ENCODE data around the gene ADAM8. TPM values are rescaled to one million over a fixed set of nuclear protein-coding genes. Genes with fewer than 3 reads are reported as not detected.

The ADAM8 gene
- total and polyA plus RNA-seq, 10 of the 15 experiments (the other 5 are each of a cell fraction or from before 2014, with no cell fraction given) = 0.37 to 92.7 (median 21.7) TPM

- intact Hi-C loops (cut with micrococcal nuclease; ENCODE audit: unreplicated experiment) = no loop called here
- DNase-seq (ENCODE audit: low read depth, low spot score) (no peak), FAIRE-seq (no peak), ATAC-seq (no peak)
- Histone ChIP-seq H3K4me3 (no peak overlapping the region), H3K27ac (ENCODE audit: control insufficient read depth, insufficient read depth) (no peak overlapping the region), H3K27me3 (replicated peaks in 1 of 2; ENCODE audit: control insufficient read depth in 2 of 2, insufficient read depth in 2 of 2, low read length in 1 of 2) (no peaks in the 10 kb centered on the region), H3K9me3 (replicated peaks; ENCODE audit: control insufficient read depth, insufficient read depth, low read length) (no peaks in the 10 kb centered on the region), H3K36me3 (ENCODE audit: control insufficient read depth in 2 of 2, insufficient read depth in 2 of 2, low read length in 1 of 2) (peaks cover 6 to 35% of the 10 kb centered on the region in 2 experiments), H3K79me2 (ENCODE audit: control insufficient read depth, insufficient read depth, low read length) (peaks cover 23% of the 10 kb centered on the region), H4K20me1 (ENCODE audit: control insufficient read depth, insufficient read depth) (no peaks in the 10 kb centered on the region; the same call in 1 of the 2 replicates), H3K9ac (ENCODE audit: control insufficient read depth, insufficient read depth, low read length) (no peak overlapping the region), H2AFZ (ENCODE audit: control insufficient read depth, low read depth, low read length) (no peak overlapping the region), H3K4me2 (ENCODE audit: control insufficient read depth, insufficient read depth) (no peak overlapping the region), H3K4me1 (ENCODE audit: control insufficient read depth, insufficient read depth, low read length) (peaks cover 22% of the 10 kb centered on the region)
- 89% methylated on average over 19 of the region's 25 CpGs for WGBS (ENCODE audit: insufficient coverage, insufficient replicate concordance, low lambda C conversion rate, missing lambda C conversion rate)
- TF ChIP-seq NFYB (IDR thresholded peaks at IDR 0.05; ENCODE audit: insufficient read depth, low read depth, low read length) (no peak), RAD51 (IDR thresholded peaks at IDR 0.05) (no peak), ATF2 (IDR thresholded peaks at IDR 0.05; ENCODE audit: low read length) (no peak), TARDBP (IDR thresholded peaks at IDR 0.05; ENCODE audit: borderline replicate concordance) (no peak), HSF1 (IDR thresholded peaks at IDR 0.05; ENCODE audit: low read depth, low read length) (no peak), TCF3 (IDR thresholded peaks at IDR 0.05; ENCODE audit: borderline replicate concordance, insufficient read depth, low read depth, low read length) (no peak), NKRF (conservative IDR thresholded peaks at IDR 0.05) (no peak), BMI1 (IDR thresholded peaks at IDR 0.05; ENCODE audit: borderline replicate concordance) (no peak), RAD21 (IDR thresholded peaks at IDR 0.05; ENCODE audit: insufficient read depth, low read depth, low read length) (no peak), IKZF1 (conservative IDR thresholded peaks at IDR 0.05) (no peak), ZNF384 (IDR thresholded peaks at IDR 0.05; ENCODE audit: borderline replicate concordance, low read depth, low read length) (no peak), FOXM1 (IDR thresholded peaks at IDR 0.05; ENCODE audit: low read depth, low read length) (no peak), MLLT1 (IDR thresholded peaks at IDR 0.05) (no peak), TCF12 (IDR thresholded peaks at IDR 0.05; ENCODE audit: low read depth, low read length) (no peak)
- ChIA-PET RAD21 (ENCODE audit: unreplicated experiment) (no interaction called here), CTCF (no interaction called here), SMC1A (ENCODE audit: uncharacterized antibody, unreplicated experiment) (no interaction called here), POLR2A (no interaction called here)
- in situ Hi-C loops (cut with MboI) = no loop called here
- no TSS peak for BruUV-seq (replicated peaks)
These were observed 3.7 kb downstream of the ADAM8 start for GRCh38 chr10:133272964-133273420.
